Spleen (tissue), 11 donors: ENCODE measurements around the gene HDAC9. TPM values are rescaled to one million over a fixed set of nuclear protein-coding genes. Genes with fewer than 3 reads are reported as not detected.

Source experiments
- DNase-seq: peaks from one replicate; pipeline ENCODE4 v3.0.0-alpha.2; 2020
- H3K27ac ChIP-seq, 8 donors: fragments of 200-600 bp; sonication (generic) in 7 of 8; 1 replicate in 4 of 8; 2 replicates in 4 of 8; pipeline versions ENCODE4 v1.5.0 to v1.8.0; 2016 to 2021; ENCODE audit warnings: inconsistent platforms in 4 of 8, mild to moderate bottlenecking in 4 of 8, moderate library complexity in 1 of 8
- H3K27me3 ChIP-seq, 7 donors: fragments of 200-600 bp; sonication (generic) in 6 of 7; replicated peaks in 1 of 7; 1 replicate in 4 of 7; 2 replicates in 3 of 7; pipeline versions ENCODE4 v1.5.0 to v1.8.0; 2016 to 2021; ENCODE audit warnings: inconsistent platforms in 3 of 7, mild to moderate bottlenecking in 1 of 7
- H3K36me3 ChIP-seq, 6 donors: fragments of 200-600 bp; sonication (generic) in 5 of 6; 1 replicate in 4 of 6; 2 replicates in 2 of 6; pipeline versions ENCODE4 v1.5.0 to v1.8.0; 2016 to 2021; ENCODE audit warnings: inconsistent platforms in 2 of 6
- H3K4me1 ChIP-seq, 6 donors: fragments of 200-600 bp; sonication (generic) in 5 of 6; 1 replicate in 3 of 6; 2 replicates in 3 of 6; pipeline versions ENCODE4 v1.5.0 to v1.8.0; 2016 to 2021; ENCODE audit warnings: inconsistent platforms in 3 of 6
- H3K4me3 ChIP-seq, 8 donors: fragments of 200-600 bp; sonication (generic) in 7 of 8; 1 replicate in 4 of 8; 2 replicates in 4 of 8; pipeline versions ENCODE4 v1.5.0 to v1.8.0; 2016 to 2021; ENCODE audit warnings: inconsistent platforms in 4 of 8, mild to moderate bottlenecking in 4 of 8, moderate library complexity in 2 of 8
- H3K9me3 ChIP-seq, 8 donors: fragments of 200-600 bp; sonication (generic) in 7 of 8; 1 replicate in 4 of 8; 2 replicates in 4 of 8; pipeline versions ENCODE4 v1.5.0 to v1.8.0; 2016 to 2021; ENCODE audit warnings: inconsistent platforms in 4 of 8
- CTCF ChIP-seq, 11 experiments: fragments of 200-600 bp in 7 of 11; fragments of 450-650 bp in 4 of 11; sonication (generic) in 4 of 11; IDR thresholded peaks in 8 of 11; conservative IDR thresholded peaks in 3 of 11; 1 replicate in 7 of 11; 2 replicates in 4 of 11; pipeline versions ENCODE4 v1.4.0 to v1.8.0; 2016 to 2021; ENCODE audit warnings: antibody characterized with exemption in 11 of 11, inconsistent platforms in 4 of 11, mild to moderate bottlenecking in 1 of 11
- POLR2A ChIP-seq, 3 donors: fragments of 450-650 bp; IDR thresholded peaks; one replicate each; pipeline ENCODE4 v1.5.1; 2017; ENCODE audit warnings: antibody characterized with exemption in 3 of 3, mild to moderate bottlenecking in 1 of 3
- POLR2AphosphoS5 ChIP-seq, 3 donors: sonication (generic); formaldehyde crosslinking; IDR thresholded peaks; one replicate each; pipeline ENCODE4 v1.5.1; 2017; ENCODE audit warnings: antibody characterized with exemption in 3 of 3
- WGBS, 5 donors: extraction: QIAGEN DNeasy Blood & Tissue Kit in 3 of 5; methylation state at CpG; one replicate each; pipeline versions ENCODE4 v1.1.5 to v1.1.7; 2013 to 2018; 5-methylcytosine and 5-hydroxymethylcytosine counted together
- intact Hi-C: fragments of 100-400 bp; cut with DNase I; formaldehyde crosslinking; loops from one replicate; pipeline ENCODE4 v1.15.0; 2023; ENCODE audit warnings: low total_unique reads
- polyA plus RNA-seq, 3 donors: library from polyadenylated mRNA; stranded (reverse); fragments of 200-250 nt; gene quantifications; one replicate each; pipeline ENCODE4 v1.2.1, GENCODE V29; 2013
- total RNA-seq, 7 donors: library from RNA; depleted of rRNA in 3 of 7; stranded (reverse); fragments of >200 nt in 3 of 7; fragmentation: NEBNext Ultra II Directional in 4 of 7; extraction: Animal tissue kit (Norgen Biotek cat#: 25700) in 4 of 7; gene quantifications; one replicate each; pipeline versions ENCODE4 v1.1.0 to v1.2.1, GENCODE V29; 2016 to 2021
- donor health status: healthy with polysubstance abuse.
- donor health status: DM: no; HTN: no; CAD: no; lungs with moderate emphysema.
- donor health status: DM: no; HTN: no; CAD: no.
- donor health status: Bipolar disorder and iron deficiency.
- donor health status: healthy.
- donor health status: DM: no; HTN: no; CAD: no.
- donor health status: DM: yes; HTN: yes; CAD: no.

The HDAC9 gene
- total and polyA plus RNA-seq, 10 donors: 15.9 to 100 (median 66.1) TPM

- H3K4me3 ChIP-seq: no peak overlapping the region
- 57 to 76% (median 67%) methylated on average over 3 of the region's 3 CpGs for WGBS, 5 donors
- no peak overlapping the region for H3K27ac ChIP-seq
- intact Hi-C loops: no loop called here
- peaks cover 0 to 3% (median 0%) of the 10 kb centered on the region in 8 donors for H3K9me3 ChIP-seq
- no peaks in the 10 kb centered on the region for H3K27me3 ChIP-seq
- H3K4me1 ChIP-seq: no peaks in the 10 kb centered on the region
- H3K36me3 ChIP-seq: no peaks in the 10 kb centered on the region
- DNase-seq: no peak
- TF ChIP-seq CTCF (IDR thresholded peaks at IDR 0.05 in 8 of 11, conservative IDR thresholded peaks at IDR 0.05 in 3 of 11) (no peak), POLR2A (IDR thresholded peaks at IDR 0.05) (no peak), POLR2AphosphoS5 (IDR thresholded peaks at IDR 0.05) (no peak)
Measured at GRCh38 chr7:18858232-18858631, 362.7 kb downstream of the HDAC9 start.

DNA sequence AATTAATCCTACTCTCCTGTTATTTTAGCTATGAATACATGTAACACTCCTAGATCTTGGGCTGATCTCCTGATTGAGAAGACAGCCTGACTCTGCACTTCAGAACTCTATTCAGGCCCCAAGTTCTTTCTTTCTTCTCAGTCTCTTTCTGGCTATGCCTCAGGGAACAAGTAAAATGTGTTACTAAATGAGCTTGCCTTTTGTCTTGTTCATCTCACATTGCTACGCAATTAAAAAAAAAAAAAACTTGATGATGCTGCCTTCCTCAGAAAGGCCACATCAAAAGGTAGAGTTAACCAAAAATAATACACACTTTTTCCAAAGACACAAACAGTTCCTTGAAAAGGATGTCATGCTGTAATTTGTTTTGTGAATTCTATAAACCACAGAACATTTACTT lies 363.8 kb downstream of the HDAC9 start:
- peaks cover 0 to 3% (median 0%) of the 10 kb centered on the region in 8 donors for H3K9me3 ChIP-seq
- DNase-seq: no peak
- H3K36me3 ChIP-seq: no peaks in the 10 kb centered on the region
- WGBS, 5 donors: 53 to 76% (median 67%) methylated on average over 1 of the region's 1 CpG
- no peaks in the 10 kb centered on the region for H3K27me3 ChIP-seq
- no peaks in the 10 kb centered on the region for H3K4me1 ChIP-seq
- H3K4me3 ChIP-seq: no peak overlapping the region
- H3K27ac ChIP-seq: no peak overlapping the region
- intact Hi-C loops: no loop called here
- TF ChIP-seq CTCF (IDR thresholded peaks at IDR 0.05 in 8 of 11, conservative IDR thresholded peaks at IDR 0.05 in 3 of 11) (no peak), POLR2AphosphoS5 (IDR thresholded peaks at IDR 0.05) (no peak), POLR2A (IDR thresholded peaks at IDR 0.05) (no peak)

DNA sequence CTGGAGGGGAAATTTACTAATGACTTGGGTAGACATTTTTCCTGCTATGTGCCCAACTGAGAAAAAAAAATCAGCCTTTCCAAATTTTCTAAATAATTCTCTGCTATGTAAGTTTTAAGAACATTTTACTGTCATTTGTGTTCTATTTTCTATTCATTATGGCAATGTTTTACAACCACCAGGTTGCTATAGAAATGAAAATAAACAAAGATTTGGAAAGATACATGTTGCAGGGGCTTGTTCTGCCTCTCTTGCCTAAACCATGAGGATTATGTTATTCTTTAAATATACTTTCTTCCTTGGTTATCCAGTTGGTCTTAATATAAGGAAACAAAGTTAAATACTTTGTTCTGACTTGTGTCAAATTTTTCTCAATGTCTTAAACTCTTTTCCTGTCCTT lies 364.7 kb downstream of the HDAC9 start:
- intact Hi-C loops: no loop called here
- no peaks in the 10 kb centered on the region for H3K4me1 ChIP-seq
- H3K9me3 ChIP-seq: peaks cover 0 to 3% (median 0%) of the 10 kb centered on the region in 8 donors
- H3K27ac ChIP-seq: no peak overlapping the region
- no peak for TF ChIP-seq POLR2A (IDR thresholded peaks at IDR 0.05)
- TF ChIP-seq POLR2AphosphoS5 (IDR thresholded peaks at IDR 0.05): no peak
- no peaks in the 10 kb centered on the region for H3K36me3 ChIP-seq
- H3K4me3 ChIP-seq: no peak overlapping the region
- DNase-seq: no peak
- H3K27me3 ChIP-seq: no peaks in the 10 kb centered on the region

DNA sequence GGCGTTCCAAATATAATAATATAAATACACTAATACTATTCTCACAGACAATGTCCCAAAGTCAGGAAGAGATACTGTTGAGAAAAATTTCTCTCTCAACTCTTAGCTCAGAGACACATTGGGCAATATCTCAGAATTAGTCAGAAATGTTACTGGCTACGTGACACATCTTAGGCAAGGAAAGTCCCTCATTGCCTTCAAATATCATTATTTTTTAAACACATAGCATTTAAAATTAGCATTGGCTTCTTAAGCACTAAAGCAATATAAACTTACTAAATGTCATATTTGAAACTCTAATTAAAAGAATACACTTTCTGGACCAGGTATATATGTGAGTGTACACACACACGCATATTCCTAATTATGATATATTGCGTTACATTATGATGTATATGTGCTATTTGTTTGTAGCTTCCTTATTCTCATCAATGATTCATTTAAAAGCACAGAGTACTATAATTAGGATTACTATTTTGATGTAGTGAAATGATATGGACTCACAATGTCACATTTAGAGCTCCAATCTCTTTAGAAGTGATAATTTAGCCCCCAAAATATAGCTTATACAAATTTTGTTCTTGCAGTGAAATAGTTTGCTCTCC lies 366.1 kb downstream of the HDAC9 start:
- no peak overlapping the region for H3K27ac ChIP-seq
- H3K27me3 ChIP-seq: no peaks in the 10 kb centered on the region
- TF ChIP-seq POLR2A (IDR thresholded peaks at IDR 0.05) (no peak), CTCF (IDR thresholded peaks at IDR 0.05 in 8 of 11, conservative IDR thresholded peaks at IDR 0.05 in 3 of 11) (no peak), POLR2AphosphoS5 (IDR thresholded peaks at IDR 0.05) (no peak)
- intact Hi-C loops: no loop called here
- no peak overlapping the region for H3K4me3 ChIP-seq
- no peaks in the 10 kb centered on the region for H3K4me1 ChIP-seq
- no peaks in the 10 kb centered on the region for H3K36me3 ChIP-seq
- 77 to 85% (median 81%) methylated on average over 4 of the region's 4 CpGs for WGBS, 5 donors
- peaks cover 0 to 3% (median 0%) of the 10 kb centered on the region in 8 donors for H3K9me3 ChIP-seq
- DNase-seq: no peak
